Peyer's patch (tissue), 4 donors: ENCODE results near the gene FOXC1. TPM values are rescaled to one million over a fixed set of nuclear protein-coding genes. Genes with fewer than 3 reads are reported as not detected.

Source experiments
- DNase-seq, 3 donors: peaks; one replicate each; pipeline ENCODE4 v3.0.0-alpha.2; 2017 to 2019
- H3K27ac ChIP-seq, 4 donors: fragments of 200-600 bp; sonication (generic); one replicate each; pipeline ENCODE4 v1.5.1; 2016 to 2019
- H3K27me3 ChIP-seq, 2 donors: fragments of 200-600 bp; sonication (generic); one replicate each; pipeline ENCODE4 v1.5.1; 2019
- H3K36me3 ChIP-seq, 3 donors: fragments of 200-600 bp; sonication (generic); one replicate each; pipeline ENCODE4 v1.5.1; 2016 to 2019
- H3K4me1 ChIP-seq, 4 donors: fragments of 200-600 bp; sonication (generic); one replicate each; pipeline ENCODE4 v1.5.1; 2016 to 2019
- H3K4me3 ChIP-seq, 4 donors: fragments of 200-600 bp; sonication (generic); 1 replicate in 3 of 4; 2 replicates in 1 of 4; pipeline ENCODE4 v1.5.1; 2016 to 2019; ENCODE audit warnings: mild to moderate bottlenecking in 1 of 4
- H3K9me3 ChIP-seq, 4 donors: fragments of 200-600 bp; sonication (generic); one replicate each; pipeline ENCODE4 v1.5.1; 2016 to 2019; ENCODE audit warnings: mild to moderate bottlenecking in 1 of 4
- POLR2A ChIP-seq, 2 donors: fragments of 450-650 bp; IDR thresholded peaks; one replicate each; pipeline ENCODE4 v1.5.1; 2017; ENCODE audit warnings: antibody characterized with exemption in 2 of 2, mild to moderate bottlenecking in 2 of 2, moderate library complexity in 2 of 2
- total RNA-seq, 4 donors: library from RNA; depleted of rRNA; stranded (reverse); fragments of >200 nt; gene quantifications; one replicate each; pipeline ENCODE4 v1.1.0, GENCODE V29; 2016
- TF ChIP-seq, protein P1 (sequence below), 6 experiments: fragments of 450-650 bp in 4 of 6; fragments of 200-600 bp in 2 of 6; sonication (generic) in 1 of 6; IDR thresholded peaks; one replicate each; pipeline ENCODE4 v1.5.1; 2017 to 2019; ENCODE audit warnings: antibody characterized with exemption in 6 of 6, mild to moderate bottlenecking in 3 of 6, moderate library complexity in 1 of 6

FOXC1 gene
- total RNA-seq, 4 donors from 2014 or later: 1.6 to 3.3 (median 2.7) TPM; not detected in 1

GRCh38 chr6:1630771-1631217 lies 21.1 kb downstream of the FOXC1 start:
- Histone ChIP-seq H3K4me3 (no peak overlapping the region), H3K9me3 (no peaks in the 10 kb centered on the region), H3K27ac (no peak overlapping the region), H3K27me3 (peaks cover 0 to 5% of the 10 kb centered on the region in 2 donors), H3K4me1 (no peaks in the 10 kb centered on the region), H3K36me3 (no peaks in the 10 kb centered on the region)
- TF ChIP-seq, protein P1, sequence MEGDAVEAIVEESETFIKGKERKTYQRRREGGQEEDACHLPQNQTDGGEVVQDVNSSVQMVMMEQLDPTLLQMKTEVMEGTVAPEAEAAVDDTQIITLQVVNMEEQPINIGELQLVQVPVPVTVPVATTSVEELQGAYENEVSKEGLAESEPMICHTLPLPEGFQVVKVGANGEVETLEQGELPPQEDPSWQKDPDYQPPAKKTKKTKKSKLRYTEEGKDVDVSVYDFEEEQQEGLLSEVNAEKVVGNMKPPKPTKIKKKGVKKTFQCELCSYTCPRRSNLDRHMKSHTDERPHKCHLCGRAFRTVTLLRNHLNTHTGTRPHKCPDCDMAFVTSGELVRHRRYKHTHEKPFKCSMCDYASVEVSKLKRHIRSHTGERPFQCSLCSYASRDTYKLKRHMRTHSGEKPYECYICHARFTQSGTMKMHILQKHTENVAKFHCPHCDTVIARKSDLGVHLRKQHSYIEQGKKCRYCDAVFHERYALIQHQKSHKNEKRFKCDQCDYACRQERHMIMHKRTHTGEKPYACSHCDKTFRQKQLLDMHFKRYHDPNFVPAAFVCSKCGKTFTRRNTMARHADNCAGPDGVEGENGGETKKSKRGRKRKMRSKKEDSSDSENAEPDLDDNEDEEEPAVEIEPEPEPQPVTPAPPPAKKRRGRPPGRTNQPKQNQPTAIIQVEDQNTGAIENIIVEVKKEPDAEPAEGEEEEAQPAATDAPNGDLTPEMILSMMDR (IDR thresholded peaks at IDR 0.05): no peak
- no peak for TF ChIP-seq POLR2A (IDR thresholded peaks at IDR 0.05)
- DNase-seq: no peak

GRCh38 chr6:1631251-1631650 lies 21.5 kb downstream of the FOXC1 start:
- Histone ChIP-seq H3K4me3 (no peak overlapping the region), H3K9me3 (no peaks in the 10 kb centered on the region), H3K4me1 (no peaks in the 10 kb centered on the region), H3K27ac (no peak overlapping the region), H3K27me3 (peaks cover 0 to under 1% of the 10 kb centered on the region in 2 donors), H3K36me3 (no peaks in the 10 kb centered on the region)
- no peak for DNase-seq
- no peak for TF ChIP-seq POLR2A (IDR thresholded peaks at IDR 0.05)
- TF ChIP-seq, protein P1 (IDR thresholded peaks at IDR 0.05): no peak

GRCh38 chr6:1633366-1634021 lies 23.8 kb downstream of the FOXC1 start:
- TF ChIP-seq POLR2A (IDR thresholded peaks at IDR 0.05): no peak
- DNase-seq: peak in 1 of 3 donors; percentile 44
- Histone ChIP-seq H3K36me3 (no peaks in the 10 kb centered on the region), H3K9me3 (no peaks in the 10 kb centered on the region), H3K4me3 (no peak overlapping the region), H3K27ac (no peak overlapping the region), H3K27me3 (no peaks in the 10 kb centered on the region), H3K4me1 (peaks cover 0 to 14% (median 2%) of the 10 kb centered on the region in 4 donors)

- Histone ChIP-seq H3K36me3 (no peaks in the 10 kb centered on the region), H3K9me3 (no peaks in the 10 kb centered on the region), H3K27me3 (no peaks in the 10 kb centered on the region), H3K4me1 (peaks cover 0 to 14% (median 2%) of the 10 kb centered on the region in 4 donors), H3K4me3 (no peak overlapping the region), H3K27ac (no peak overlapping the region)
- TF ChIP-seq POLR2A (IDR thresholded peaks at IDR 0.05): no peak
- TF ChIP-seq, protein P1 (IDR thresholded peaks at IDR 0.05): no peak
- peak in 1 of 3 donors; percentile 30 for DNase-seq
Measured at GRCh38 chr6:1634081-1634480, 24.4 kb downstream of the FOXC1 start.

DNA sequence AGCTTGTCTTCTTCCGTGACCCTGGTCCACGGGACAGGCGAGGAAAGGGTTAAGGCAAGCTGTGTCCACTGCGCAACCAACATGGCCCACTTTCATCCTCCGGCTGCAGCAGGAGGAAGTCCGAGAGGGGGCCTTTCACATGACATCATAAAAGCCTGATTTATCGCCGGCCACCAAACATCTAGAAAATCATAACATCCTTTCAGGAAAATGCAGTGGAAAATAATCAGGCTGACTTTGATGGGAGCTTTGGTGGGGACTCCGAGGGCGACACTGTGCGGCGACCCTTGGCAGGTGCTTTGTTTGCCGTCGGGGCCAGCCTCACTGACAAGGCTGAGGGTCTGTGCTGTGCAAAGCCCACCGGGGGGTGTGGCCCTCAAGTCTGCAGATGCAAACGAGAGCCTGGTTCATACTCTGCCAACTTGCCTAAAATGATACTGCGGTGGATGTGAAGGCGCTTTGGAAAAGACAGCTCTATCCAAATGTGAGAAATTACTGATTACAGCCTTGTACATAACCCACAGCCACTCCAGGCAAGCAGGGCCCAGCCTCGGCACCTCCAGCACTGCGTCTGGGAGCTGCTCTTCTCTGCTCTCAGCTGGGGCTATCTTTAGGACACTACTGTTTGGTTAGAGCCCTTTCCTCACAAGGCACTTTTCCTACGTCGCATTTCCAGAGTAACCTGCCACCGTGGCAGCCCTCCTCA lies 25.7 kb downstream of the FOXC1 start:
- H3K4me3 ChIP-seq: no peak overlapping the region
- no peak for TF ChIP-seq POLR2A (IDR thresholded peaks at IDR 0.05)
- TF ChIP-seq, protein P1 (IDR thresholded peaks at IDR 0.05): no peak
- peaks cover 0 to 3% (median 0%) of the 10 kb centered on the region in 3 donors for H3K36me3 ChIP-seq
- H3K9me3 ChIP-seq: no peaks in the 10 kb centered on the region
- no peaks in the 10 kb centered on the region for H3K27me3 ChIP-seq
- no peak overlapping the region for H3K27ac ChIP-seq
- no peak for DNase-seq
- H3K4me1 ChIP-seq: peaks cover 0 to 14% (median 2%) of the 10 kb centered on the region in 4 donors

DNA sequence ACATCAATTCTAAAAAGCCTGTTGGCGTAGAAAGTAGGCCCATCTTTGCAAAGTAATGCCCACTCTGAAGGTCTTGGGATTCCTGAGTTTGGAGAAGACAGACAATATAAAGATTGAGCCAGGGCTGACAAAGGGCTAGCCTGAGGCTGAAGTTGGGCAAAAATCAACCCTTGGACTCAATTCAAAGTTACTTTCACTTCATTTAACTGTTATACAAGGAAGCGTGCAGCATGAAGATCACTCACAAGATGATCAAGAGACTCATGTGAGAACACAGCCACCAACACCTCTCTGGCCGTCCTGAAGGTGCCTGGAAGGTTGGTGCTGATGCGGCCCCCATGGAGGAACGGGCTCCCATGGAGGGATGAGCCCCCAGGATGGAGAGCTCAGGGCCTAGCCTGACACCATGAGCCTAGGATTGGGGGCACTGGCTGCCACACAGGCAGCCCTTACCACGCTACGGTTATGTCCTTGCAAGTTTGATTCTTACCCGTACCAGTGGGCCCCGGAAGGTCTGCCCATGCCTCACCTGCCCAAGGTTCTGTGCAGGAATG lies 26.6 kb downstream of the FOXC1 start:
- H3K27me3 ChIP-seq: no peaks in the 10 kb centered on the region
- H3K27ac ChIP-seq: peak overlapping the region in 3 of 4 donors; percentile 25 to 83 (median 44)
- H3K4me1 ChIP-seq: peaks cover 0 to 14% (median 2%) of the 10 kb centered on the region in 4 donors
- TF ChIP-seq, protein P1 (IDR thresholded peaks at IDR 0.05): no peak
- no peak for TF ChIP-seq POLR2A (IDR thresholded peaks at IDR 0.05)
- H3K9me3 ChIP-seq: no peaks in the 10 kb centered on the region
- no peak overlapping the region for H3K4me3 ChIP-seq
- no peak for DNase-seq
- peaks cover 0 to 3% (median 0%) of the 10 kb centered on the region in 3 donors for H3K36me3 ChIP-seq
